ENCODE data around the gene ATF6. TPM values are rescaled to one million over a fixed set of nuclear protein-coding genes. Genes with fewer than 3 reads are reported as not detected.

ATF6 gene
- total and polyA plus RNA-seq, 2 of the 4 experiments (the other 2 are of a cell fraction): 12.2 to 17.6 TPM

GRCh38 chr1:161987872-161988271 lies 221.8 kb downstream of the ATF6 start:
- no peak overlapping the region for H3K4me2 ChIP-seq (ENCODE audit: low read depth, low read length)
- H4K91ac ChIP-seq (ENCODE audit: insufficient read depth, low read depth, low read length): no peak overlapping the region
- no peak overlapping the region for H3K4ac ChIP-seq (ENCODE audit: low read depth, low read length)
- peaks cover 4% of the 10 kb centered on the region; the same call in 1 of the 2 replicates for H3K27me3 ChIP-seq (ENCODE audit: control insufficient read depth, insufficient read depth, low read length)
- H2BK20ac ChIP-seq (ENCODE audit: low read depth, low read length): no peak overlapping the region
- no peak overlapping the region for H4K8ac ChIP-seq (ENCODE audit: low read depth in 2 of 2, low read length in 2 of 2)
- H2AFZ ChIP-seq (replicated peaks; ENCODE audit: low read length, poor library complexity): no peak overlapping the region
- intact Hi-C loops (cut with micrococcal nuclease) (no loop called here), in situ Hi-C loops (cut with MboI; ENCODE audit: low sequenced_read_pairs) (no loop called here), dilution Hi-C loops (cut with HindIII; ENCODE audit: low sequenced_read_pairs, unreplicated experiment) (no loop called here)
- no peaks in the 10 kb centered on the region for H3K36me3 ChIP-seq (ENCODE audit: control insufficient read depth, insufficient read depth, low read length)
- H2BK15ac ChIP-seq (ENCODE audit: low read depth, low read length): no peak overlapping the region
- H3K18ac ChIP-seq (ENCODE audit: low read depth, low read length): no peak overlapping the region
- no peak overlapping the region for H2AK9ac ChIP-seq (replicated peaks; ENCODE audit: low read depth, low read length, poor library complexity)
- H3K79me1 ChIP-seq (ENCODE audit: low read depth in 1 of 2, low read length in 2 of 2): no peaks in the 10 kb centered on the region
- TF ChIP-seq NFE2L2 (IDR thresholded peaks at IDR 0.05; ENCODE audit: low read depth, low read length): no peak
- TF ChIP-seq CEBPB (IDR thresholded peaks at IDR 0.05; ENCODE audit: low read depth, low read length): no peak
- TF ChIP-seq RAD21 (IDR thresholded peaks at IDR 0.05; ENCODE audit: low read length): no peak
- TF ChIP-seq RFX5 (IDR thresholded peaks at IDR 0.05; ENCODE audit: low read depth, low read length): no peak
- TF ChIP-seq CTCF (conservative IDR thresholded peaks at IDR 0.05; ENCODE audit: low read depth, low read length): no peak
- no peak overlapping the region for H3K14ac ChIP-seq (replicated peaks; ENCODE audit: low read depth, low read length)
- H3K4me1 ChIP-seq (ENCODE audit: control insufficient read depth, insufficient read depth, low read length): no peaks in the 10 kb centered on the region
- no peak for ATAC-seq (ENCODE audit: low read depth)
- no peak overlapping the region for H2BK5ac ChIP-seq (ENCODE audit: low read depth, low read length, poor library complexity, severe bottlenecking)
- H3K27ac ChIP-seq (ENCODE audit: insufficient read depth, low read length): no peak overlapping the region
- no peak overlapping the region for H2AK5ac ChIP-seq (ENCODE audit: low read depth, low read length)
- WGBS, 2 experiments (ENCODE audit: extremely low coverage in 2 of 2, insufficient read length in 1 of 2): 59% methylated on average over 3 of the region's 5 CpGs; no CpG with 5 or more reads in 1 of the 2 experiments
- no peak overlapping the region for H3K9ac ChIP-seq (ENCODE audit: low read depth, low read length)
- peaks cover 12% of the 10 kb centered on the region for H3K9me3 ChIP-seq (ENCODE audit: control insufficient read depth, insufficient read depth, low read length)
- H3K23ac ChIP-seq (ENCODE audit: low read depth, low read length): no peak overlapping the region
- CTCF ChIA-PET: no interaction called here
- no peak overlapping the region for H4K5ac ChIP-seq (ENCODE audit: low read depth, low read length)
- no peak overlapping the region for H2BK120ac ChIP-seq (ENCODE audit: low read depth, low read length)
- H3K56ac ChIP-seq (ENCODE audit: extremely low read depth, insufficient read depth, low read length): no peak overlapping the region
- no peak for DNase-seq
- BruUV-seq (replicated peaks): no TSS peak
- H4K20me1 ChIP-seq (ENCODE audit: insufficient read depth, low read length): no peaks in the 10 kb centered on the region
- POLR2A ChIA-PET (ENCODE audit: unreplicated experiment): no interaction called here
- H3K4me3 ChIP-seq (ENCODE audit: insufficient read depth, low read depth, low read length): no peak overlapping the region
- H3K9me1 ChIP-seq (ENCODE audit: insufficient read depth, low read length): peaks cover 4% of the 10 kb centered on the region; the same call in 1 of the 2 replicates
